AML-193 (cell line): ENCODE measurements around the gene CCL23.
"Not testable (repeated sequence)": the region's sequence is repeated elsewhere in the genome, so short reads cannot be mapped to it uniquely, and the experiment has no call there.

ENCODE experiments used
- DNase-seq, 2 experiments: peaks; one replicate each; lab custom pipeline; 2025; lab: John Stamatoyannopoulos, UW

Gene CCL23, protein sequence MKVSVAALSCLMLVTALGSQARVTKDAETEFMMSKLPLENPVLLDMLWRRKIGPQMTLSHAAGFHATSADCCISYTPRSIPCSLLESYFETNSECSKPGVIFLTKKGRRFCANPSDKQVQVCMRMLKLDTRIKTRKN

DNA sequence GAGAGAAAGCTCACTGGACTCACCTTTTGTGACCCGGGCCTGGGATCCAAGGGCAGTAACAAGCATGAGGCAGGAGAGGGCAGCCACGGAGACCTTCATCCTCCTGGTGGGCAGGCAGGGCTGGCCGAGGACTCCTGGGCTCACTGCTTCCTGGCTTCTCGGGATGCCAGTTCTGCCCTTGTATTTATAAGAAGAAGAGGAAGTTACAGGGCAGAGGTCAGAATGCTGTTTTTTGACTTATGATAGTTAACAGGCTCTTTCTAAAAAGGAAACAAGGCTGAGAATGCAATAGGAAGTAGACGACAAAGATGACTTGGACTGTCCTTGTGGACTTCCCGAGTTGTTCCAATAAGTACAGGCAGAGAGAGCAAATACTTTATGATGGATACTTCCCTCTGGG, at the start of gene CCL23:
TSS of gene CCL23 (minus strand) at position 174 of the 400 bp plus-strand sequence. CDS start at position 99, 75 bp downstream.
- peak; percentile 67 to 76 for DNase-seq

DNA sequence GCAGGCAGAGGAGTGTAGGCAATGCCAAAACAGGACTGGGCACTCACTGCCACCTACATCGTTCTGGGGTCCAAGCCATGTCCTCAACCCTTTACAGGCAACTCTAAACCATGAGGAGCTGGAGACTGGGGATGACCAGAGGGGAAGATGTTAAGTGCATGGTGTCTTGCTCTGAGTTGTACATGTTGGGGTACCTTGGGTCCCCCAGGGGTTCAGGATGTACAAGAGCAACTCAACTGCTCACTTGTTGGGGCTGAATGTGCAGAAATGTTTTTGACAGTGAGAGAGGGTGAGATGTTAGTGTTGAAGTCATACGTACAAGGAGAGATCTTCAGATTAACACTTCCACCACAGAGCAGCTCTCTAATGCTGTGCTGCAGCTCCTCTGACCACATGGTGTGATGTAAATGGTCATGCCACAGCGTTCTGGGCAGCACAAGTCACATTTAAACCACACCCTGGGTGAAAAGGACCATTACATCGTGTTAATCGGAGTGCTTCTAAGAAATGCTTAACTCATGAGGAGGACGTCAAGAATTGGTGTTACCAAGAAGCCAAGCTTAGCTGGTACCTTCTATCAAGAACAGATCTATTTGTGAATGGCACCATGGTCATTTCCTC, 48.7 kb upstream of the CCL23 start:
- no peak for DNase-seq

DNA sequence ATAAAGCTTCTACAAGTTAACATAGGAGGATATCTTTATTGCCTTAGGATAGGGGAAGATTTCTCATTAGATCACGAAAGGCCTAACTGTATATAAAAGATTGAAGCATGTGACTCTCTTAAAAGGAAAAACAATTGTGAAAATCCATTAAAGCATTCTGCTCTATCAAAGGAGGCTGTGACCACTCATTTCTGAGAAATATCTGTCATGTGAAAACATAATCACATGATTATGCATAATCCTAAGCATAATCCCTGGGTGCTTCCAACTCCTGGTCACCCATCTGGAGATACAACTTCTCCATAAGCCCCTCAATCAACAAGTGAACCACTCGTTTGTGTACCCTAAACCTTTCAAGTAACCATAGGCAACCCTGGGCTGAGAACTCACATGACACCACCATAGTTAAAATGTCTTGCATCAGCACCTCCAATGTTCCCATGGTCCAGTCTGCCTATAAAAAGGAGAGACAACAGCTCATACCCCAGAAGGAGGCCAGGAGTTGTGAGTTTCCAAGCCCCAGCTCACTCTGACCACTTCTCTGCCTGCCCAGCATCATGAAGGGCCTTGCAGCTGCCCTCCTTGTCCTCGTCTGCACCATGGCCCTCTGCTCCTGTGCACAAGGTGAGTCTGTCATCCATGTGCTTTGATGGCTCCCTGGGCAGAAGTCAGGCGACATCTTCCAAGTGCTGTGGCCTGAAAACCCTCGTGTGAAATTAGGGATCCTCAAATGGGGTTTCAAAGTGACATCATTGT, 46.2 kb upstream of the CCL23 start, which contains the start of gene CCL18:
TSS of gene CCL18 (plus strand) at position 487 of the 756 bp plus-strand sequence. CDS start at position 558, 71 bp downstream.
- no peak for DNase-seq

DNA sequence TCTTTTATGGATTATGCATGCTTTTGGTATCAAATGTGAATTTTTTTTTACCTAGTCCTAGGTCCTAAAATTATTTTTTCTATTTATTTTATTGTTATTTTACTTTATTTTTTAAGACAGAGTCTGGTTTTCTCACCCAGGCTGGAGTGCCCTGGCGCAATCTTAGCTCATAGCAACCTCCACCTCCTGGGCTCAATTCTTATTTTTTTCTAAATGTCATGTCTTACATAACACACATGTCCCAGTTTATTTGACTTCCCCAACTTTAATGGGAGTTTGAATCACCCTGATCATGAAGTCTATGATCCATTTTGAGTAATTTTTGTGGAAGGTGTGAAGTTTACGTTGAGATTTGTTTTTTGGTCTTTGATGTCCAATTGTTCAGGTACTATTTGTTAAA, 43.0 kb upstream of the CCL23 start:
- DNase-seq, result no peak

DNA sequence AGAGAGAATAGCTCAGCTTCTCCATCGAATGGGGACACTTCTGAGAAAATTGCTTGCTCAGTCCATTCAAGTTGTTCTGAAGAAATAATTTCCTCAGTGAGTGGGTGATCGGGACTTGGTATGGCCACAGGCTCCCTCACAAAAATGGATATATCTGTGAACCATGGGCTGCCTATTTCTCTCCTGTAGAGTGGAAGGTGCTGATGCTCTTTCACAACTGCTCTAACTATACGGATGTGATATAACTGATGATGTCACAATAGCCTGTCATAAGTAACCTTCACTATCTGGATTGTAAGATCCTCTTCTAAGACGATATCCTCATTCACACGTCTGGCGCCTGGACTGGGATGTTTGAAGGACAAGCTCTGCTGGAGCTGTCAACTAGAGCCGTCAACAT, 41.6 kb upstream of the CCL23 start:
- no peak for DNase-seq

DNA sequence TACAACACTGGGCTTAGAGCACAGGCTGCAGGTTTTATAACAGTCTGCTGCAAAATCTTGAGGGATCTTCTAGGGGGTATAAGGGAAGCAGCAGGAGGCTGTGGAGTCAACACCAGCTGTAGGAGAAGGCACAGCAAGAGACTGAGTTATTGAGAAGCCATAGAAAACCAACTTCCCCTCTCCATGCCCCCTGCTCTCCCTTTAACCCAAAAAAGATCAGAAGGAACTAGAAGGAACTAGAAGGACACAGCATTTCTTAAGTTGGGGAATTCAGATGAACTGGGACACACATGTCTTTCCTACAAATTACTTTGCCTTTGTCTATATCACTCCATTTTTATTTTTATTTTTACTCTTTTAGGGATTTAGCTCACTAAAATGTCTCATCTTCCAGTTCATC, 40.1 kb upstream of the CCL23 start:
- DNase-seq, result no peak

DNA sequence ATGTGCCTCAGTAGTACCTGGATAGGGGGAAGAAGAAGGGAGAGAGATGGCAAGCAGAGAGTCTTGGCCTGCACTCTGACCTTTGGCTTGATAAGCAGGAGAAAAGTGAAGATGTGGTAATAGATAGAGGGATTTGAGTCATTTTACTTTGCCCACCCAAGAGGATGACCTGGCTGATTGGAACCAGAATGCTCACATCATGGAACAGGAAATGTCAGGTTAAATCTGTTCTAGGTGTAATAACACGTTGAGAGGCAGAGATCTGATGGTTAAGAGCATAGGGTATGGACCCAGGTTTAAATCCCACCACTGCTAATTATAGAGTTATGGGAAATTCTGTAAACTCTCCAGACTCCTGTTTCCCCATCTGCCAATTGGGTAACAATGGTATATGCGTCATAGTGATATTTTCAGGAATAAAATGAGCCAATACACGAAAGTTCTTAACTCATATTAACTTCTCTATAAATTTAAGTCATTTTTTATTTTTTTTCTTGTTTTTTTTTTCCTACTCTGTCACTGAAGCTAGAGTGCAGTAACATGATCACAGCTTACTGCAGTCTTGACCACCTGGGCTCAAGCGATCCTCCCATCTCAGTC, 38.2 kb upstream of the CCL23 start:
- no peak for DNase-seq

DNA sequence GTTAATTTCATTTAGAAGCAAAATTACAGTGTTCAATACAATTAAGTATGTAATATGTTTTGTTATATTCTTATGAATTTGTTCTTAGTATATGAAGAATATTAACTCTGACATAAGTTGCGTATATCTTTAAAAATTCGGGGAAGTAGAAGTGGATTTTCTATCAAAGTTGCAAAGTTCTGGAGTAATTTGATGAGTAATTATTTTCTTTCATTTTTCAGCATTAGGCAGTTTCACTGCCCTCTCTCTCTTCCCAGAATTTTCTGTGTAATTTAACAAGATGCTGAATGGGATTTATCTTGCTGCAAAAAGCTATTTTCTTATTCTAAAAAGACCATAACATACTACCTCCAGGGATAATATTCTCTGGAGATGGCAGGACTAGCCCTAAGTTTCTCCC, 37.4 kb upstream of the CCL23 start:
- DNase-seq, result no peak

DNA sequence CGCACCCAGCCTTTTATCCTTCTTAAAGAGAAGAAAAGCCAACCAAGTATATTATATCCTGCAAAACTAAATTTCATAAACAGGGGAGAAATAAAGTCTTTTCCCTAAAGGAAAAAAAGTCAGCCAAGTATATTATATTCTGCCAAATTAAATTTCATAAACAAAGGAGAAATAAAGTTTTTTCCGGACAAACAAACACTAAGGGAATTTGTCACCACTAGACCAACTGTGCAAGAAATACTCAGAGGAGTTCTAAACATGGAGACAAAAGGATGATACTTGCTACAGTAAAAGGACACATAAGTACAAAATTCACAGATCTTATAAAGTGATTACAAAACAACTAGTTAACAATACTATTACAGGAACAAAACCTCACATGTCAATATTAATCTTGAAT, 31.9 kb upstream of the CCL23 start:
- DNase-seq, result no peak

DNA sequence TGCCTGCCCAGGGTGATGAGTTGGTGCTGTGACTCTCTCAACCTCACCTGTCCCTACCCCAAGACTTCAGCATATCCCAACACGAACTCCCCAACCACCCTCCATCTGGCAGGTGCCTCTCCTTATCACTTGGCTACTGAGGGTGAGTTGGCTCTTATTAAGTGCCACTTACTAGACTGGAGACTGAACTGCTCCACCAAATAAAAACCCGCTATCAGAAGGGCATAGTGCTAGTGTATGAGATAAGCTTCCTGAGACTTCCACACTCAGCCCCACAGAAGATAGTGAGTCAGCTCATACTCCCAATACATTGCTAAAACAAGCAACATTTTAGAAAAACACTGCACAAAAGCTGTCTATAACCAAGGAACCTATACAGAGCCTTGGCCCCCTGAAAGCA, 30.3 kb upstream of the CCL23 start:
- no peak for DNase-seq

DNA sequence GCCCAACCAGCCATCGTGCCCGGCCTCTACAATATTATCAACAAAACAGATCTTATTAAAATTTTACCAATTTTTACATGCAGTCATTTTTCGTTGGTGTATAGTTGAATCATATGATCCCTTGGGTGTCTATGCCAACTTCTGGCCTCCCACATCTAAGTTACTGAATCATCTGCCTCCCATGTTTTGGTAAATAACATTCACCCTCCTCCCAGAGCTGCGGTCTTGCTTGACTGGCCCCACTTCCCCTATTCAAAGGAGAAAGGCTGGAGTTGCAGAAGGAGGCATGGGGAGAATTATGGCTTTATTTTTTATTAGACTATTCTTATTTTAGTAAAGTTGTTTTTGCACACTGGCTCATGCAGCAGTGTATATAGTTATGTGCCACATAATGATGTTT, 18.5 kb upstream of the CCL23 start:
- peak; percentile 58 to 60 for DNase-seq

DNA sequence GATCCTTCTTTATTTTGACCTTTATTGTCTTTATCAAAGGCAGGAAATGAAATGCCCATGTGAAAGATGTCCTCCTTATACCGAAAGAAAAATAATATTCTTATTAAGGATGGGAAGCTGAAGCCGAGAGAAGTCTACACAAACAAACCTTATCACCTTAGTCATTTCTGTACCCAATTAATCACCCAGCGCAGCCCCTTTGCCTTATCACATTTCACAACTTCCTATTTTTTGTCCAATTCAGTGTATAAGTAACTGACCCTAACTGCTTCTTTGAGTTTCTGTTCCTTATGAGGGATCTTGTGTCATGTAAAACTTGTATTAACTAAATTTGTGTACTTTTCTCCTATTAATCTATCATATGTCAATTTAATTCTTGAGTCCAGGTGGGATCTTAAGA, 16.4 kb upstream of the CCL23 start:
- peak; percentile 17 to 22 for DNase-seq

DNA sequence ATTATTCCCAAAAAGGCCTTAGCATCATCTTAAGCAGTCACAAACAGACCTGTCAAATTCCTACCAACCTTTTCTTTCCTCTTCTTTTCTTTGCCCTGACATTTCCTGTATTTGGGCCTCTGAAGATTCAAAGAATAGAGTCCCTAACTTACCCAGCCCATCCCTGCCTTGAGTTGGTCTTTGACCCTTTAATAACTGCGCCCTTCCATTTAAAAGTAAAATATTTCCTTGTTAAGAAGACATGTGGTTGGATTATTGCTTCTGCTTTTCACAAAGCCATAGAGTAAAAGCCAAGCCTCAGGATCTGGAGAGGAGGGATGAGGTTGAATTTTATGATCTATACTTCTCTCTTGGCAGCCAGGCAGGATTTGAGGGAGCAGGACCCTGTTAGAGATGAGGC, 13.2 kb upstream of the CCL23 start:
- DNase-seq, result no peak

DNA sequence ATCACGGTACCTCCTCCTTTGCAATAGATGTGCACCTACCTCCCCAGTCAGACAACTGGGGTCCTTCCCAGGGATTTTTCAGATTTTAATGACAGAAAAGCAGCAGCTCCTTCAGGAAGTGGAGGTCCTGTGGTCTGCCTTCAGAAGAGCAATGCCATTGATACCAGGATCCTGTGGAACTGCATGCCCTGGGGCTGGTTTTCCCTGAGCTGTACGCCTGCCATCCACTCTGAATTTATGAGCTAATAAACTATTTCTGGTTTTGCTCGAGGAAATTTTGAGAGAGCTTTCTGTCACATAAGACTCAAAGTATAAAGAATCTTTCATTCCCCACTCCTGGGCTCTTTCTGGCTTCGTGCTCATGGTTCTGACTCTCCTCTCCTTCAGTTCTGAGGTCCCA, 10.0 kb upstream of the CCL23 start:
- DNase-seq, result no peak

DNA sequence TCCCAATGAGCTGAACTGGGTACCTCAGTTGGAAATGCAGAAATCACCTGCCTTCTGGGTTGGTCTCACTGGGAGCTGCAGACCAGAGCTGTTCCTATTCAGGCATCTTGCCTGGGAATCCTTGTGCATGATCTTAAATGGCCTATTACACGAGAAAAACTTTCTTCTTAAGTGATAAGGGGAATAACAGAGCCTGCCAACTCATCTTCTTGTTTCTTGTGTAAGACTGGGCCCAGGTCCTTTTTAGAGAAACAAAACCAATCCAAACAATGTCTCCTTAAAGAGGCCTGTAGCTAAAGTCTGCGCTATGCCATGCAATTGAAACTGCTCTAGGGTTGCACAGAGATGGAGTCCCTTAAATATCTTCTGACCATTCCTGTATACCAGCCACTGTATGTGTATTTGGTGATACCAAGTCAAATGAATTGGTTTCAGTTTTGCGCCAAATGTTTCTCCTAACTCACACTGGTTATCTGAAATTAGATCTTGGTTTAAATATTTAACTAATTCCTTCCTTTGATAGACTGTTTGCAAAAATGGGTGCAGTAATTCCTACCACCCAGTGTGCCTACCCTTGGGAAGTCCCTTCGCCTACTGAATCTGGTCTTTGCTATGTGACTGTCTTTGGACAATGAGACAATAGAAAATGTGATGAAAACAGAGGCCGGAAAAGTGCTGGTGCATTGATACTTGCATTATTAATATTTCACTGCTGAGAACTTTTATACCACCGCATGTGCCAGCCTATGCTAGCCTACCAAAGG, 6.5 kb upstream of the CCL23 start:
- DNase-seq, result no peak

DNA sequence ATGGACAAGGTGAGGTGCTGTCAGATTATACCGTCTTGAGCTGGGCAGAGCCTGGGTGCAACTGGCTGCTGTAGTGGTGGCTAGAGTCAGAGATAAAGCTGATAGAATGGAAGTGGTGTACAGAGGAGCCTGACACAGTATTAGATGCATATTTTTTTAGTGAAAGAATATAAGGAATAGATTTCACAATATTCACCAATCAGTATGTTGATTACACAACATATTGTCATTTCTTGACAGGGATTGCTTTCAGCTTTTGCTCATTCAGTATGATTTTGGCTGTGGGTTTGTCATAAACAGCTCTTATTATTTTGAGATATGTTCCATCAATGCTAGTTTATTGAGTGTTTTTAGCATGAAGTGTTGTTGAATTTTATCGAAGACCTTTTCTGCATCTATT, 1.7 kb upstream of the CCL23 start:
- no peak for DNase-seq

DNA sequence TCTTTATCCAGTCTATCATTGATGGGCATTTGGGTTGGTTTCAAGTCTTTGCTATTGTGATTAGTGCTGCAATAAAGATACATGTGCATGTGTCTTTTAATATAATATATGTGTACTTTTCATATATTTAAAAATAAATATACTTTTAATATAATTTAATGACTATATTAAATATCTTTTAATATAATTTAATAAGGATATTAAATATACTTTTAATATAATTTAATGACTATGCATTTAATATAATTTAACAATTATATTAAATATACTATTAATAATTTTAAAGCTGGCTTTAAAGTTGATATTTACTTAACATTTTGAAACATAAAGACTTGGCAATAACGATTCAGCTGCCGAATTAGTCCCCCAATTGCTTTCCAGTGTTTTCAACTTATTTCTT, 1.2 kb downstream of the CCL23 start:
- no peak for DNase-seq

DNA sequence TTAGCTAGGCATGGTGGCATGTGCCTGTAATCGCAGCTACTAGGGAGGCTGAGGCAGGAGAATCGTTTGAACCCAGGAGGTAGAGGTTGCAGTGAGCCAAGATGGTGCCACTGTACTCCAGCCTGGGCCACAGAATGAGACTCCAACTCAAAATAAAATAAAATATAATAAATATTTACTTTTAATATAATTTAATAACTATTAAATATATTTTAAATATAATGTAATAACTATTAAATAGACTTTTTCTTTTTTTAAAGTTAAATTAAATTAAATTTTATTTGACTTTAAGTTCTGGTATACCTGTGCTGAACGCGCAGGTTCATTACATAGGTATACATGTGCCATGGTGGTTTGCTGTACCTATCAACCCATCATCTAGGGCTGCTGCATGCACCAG, 1.9 kb downstream of the CCL23 start:
- DNase-seq, result not testable (repeated sequence)

DNA sequence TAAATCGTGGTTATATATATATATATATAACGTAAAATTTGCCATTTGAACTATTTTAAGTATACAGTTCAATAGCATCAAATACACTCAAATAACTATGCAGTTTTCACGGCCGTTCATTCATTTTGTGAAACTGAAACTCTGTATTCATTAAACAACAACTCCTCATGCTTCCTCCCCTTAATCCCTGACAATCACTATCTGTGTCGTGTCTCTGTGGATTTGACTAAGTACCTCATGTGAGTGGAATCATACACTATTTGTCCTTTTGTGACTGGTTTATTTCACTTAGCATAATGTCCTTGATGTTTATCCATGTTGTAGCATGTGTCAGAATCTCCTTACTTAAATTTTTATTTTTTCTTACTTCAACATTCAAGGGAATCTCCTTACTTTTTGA, 2.8 kb downstream of the CCL23 start:
- no peak for DNase-seq

DNA sequence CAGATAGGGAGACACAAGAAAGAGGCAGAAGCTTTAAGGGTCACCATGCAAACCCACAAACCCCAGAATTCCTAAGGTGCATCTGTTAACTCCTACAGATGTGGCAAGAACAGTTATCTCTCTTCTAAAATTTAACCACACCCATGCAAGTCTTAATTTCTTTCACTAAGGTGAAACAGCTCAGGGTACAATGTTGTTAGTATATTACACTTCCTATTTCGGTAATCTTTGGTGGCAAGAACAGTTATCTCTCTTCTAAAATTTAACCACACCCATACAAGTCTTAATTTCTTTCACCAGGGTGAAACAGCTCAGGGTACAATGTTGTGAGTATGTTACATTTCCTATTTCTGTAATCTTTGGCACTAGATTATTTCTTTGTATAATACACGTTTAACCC, 6.6 kb downstream of the CCL23 start:
- no peak for DNase-seq

DNA sequence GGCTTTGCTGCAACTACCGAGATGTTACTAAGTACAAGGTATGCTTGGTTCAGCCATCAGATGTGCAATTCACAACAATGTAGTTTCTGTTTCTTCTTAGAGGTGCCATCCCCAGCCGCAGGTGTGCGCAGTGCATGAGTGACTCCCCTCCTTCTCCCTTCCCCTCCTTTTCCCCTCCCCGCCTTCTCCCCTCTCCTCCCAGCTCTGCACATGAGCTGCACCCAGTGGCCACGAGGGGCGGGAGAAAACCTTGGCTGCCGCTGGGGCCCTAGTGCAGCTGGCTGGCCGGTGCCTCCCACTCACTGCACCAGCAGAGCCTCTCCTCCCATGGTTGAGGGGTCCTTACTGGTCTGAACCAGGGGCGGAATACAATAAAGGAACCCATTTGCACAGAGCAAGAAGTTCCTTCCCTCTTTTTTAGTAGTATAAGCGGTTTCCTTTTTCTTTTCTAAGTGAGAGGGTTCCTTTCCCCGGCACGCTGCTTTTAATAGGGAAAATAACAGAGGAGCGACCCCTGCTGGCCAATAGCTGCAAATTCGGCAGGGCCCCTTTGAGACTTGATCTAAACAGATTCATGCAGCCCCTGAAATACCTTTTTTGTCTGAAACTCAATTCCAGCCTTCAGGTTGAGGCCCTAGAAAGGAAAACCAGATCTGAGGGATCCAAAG, 8.6 kb downstream of the CCL23 start:
- no peak for DNase-seq
